GM12801 (cell line): ENCODE measurements around the gene RGS6.

Experiments used
- TF ChIP-seq, protein P1 (sequence below): IDR thresholded peaks from one replicate; pipeline ENCODE4 v1.5.1; 2011; ENCODE audit warnings: control low read depth; ENCODE audit not compliant: insufficient read length; ENCODE audit errors: extremely low read depth

RGS6 gene

GRCh38 chr14:72120315-72120714 is 188.1 kb downstream of the RGS6 start:
- TF ChIP-seq, protein P1, sequence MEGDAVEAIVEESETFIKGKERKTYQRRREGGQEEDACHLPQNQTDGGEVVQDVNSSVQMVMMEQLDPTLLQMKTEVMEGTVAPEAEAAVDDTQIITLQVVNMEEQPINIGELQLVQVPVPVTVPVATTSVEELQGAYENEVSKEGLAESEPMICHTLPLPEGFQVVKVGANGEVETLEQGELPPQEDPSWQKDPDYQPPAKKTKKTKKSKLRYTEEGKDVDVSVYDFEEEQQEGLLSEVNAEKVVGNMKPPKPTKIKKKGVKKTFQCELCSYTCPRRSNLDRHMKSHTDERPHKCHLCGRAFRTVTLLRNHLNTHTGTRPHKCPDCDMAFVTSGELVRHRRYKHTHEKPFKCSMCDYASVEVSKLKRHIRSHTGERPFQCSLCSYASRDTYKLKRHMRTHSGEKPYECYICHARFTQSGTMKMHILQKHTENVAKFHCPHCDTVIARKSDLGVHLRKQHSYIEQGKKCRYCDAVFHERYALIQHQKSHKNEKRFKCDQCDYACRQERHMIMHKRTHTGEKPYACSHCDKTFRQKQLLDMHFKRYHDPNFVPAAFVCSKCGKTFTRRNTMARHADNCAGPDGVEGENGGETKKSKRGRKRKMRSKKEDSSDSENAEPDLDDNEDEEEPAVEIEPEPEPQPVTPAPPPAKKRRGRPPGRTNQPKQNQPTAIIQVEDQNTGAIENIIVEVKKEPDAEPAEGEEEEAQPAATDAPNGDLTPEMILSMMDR: no peak

- TF ChIP-seq, protein P1: no peak
These were observed 191.5 kb downstream of the RGS6 start for GRCh38 chr14:72123755-72124154.

- TF ChIP-seq, protein P1: no peak
These were observed 191.9 kb downstream of the RGS6 start for GRCh38 chr14:72124171-72124570.

- TF ChIP-seq, protein P1: no peak
These were observed 193.9 kb downstream of the RGS6 start for GRCh38 chr14:72126091-72126490.

GRCh38 chr14:72126561-72126960 is 194.3 kb downstream of the RGS6 start:
- TF ChIP-seq, protein P1: no peak

DNA sequence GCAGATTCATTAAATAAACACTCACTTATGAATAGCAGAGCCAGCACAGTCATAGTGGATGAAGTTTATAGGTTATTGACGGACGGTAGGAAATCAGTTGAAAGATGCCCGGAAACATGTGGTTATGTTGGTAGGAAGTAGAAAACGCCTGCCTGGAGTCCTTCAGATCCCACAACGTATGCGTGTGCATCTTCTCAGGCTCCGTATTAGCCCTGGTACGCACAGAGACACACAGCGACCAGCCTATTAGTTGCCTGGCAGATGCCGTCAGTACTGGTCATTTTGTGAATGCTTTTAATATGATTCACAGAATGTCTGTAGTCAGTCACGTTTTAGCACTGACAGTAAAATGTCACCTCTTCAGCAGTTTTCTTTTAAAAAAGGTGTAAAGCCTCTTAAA is 196.4 kb downstream of the RGS6 start:
- TF ChIP-seq, protein P1: no peak

- TF ChIP-seq, protein P1: no peak
These were observed 197.1 kb downstream of the RGS6 start for GRCh38 chr14:72129291-72129690.

GRCh38 chr14:72141084-72141483 is 208.9 kb downstream of the RGS6 start:
- TF ChIP-seq, protein P1: no peak
